Left ventricle myocardium inferior (tissue), 1 donor: ENCODE measurements around the gene ACOXL. TPM values are rescaled to one million over a fixed set of nuclear protein-coding genes. Genes with fewer than 3 reads are reported as not detected.

Source experiments
- DNase-seq: peaks from one replicate; pipeline ENCODE4 v3.0.0-alpha.2; 2020
- H3K27ac ChIP-seq: fragments of 200-600 bp; replicated peaks from 2 replicates; pipeline ENCODE4 v1.8.0; 2021
- H3K27me3 ChIP-seq: fragments of 200-600 bp; 2 replicates; pipeline ENCODE4 v1.8.0; 2021; ENCODE audit warnings: low read depth
- H3K36me3 ChIP-seq: fragments of 200-600 bp; 2 replicates; pipeline ENCODE4 v1.8.0; 2021
- H3K4me1 ChIP-seq: fragments of 200-600 bp; 2 replicates; pipeline ENCODE4 v1.8.0; 2021
- H3K4me3 ChIP-seq: fragments of 200-600 bp; 2 replicates; pipeline ENCODE4 v1.8.0; 2021; ENCODE audit warnings: mild to moderate bottlenecking, moderate library complexity
- H3K9me3 ChIP-seq: fragments of 200-600 bp; replicated peaks from 2 replicates; pipeline ENCODE4 v1.8.0; 2021
- intact Hi-C: fragments of 100-400 bp; cut with micrococcal nuclease; formaldehyde crosslinking; loops from one replicate; pipeline ENCODE4 v1.11.0; 2022
- total RNA-seq: library from RNA; stranded (reverse); fragmentation: NEBNext Ultra II Directional; extraction: Animal tissue kit (Norgen Biotek cat#: 25700); gene quantifications from one replicate; pipeline ENCODE4 v1.2.1, GENCODE V29; 2021
- TF ChIP-seq, protein P1 (sequence below): fragments of 200-600 bp; IDR thresholded peaks from 2 replicates; pipeline ENCODE4 v1.8.0; 2021; ENCODE audit warnings: antibody characterized with exemption, mild to moderate bottlenecking, borderline replicate concordance
- donor health status: DM: no; HTN: yes; CAD: no; lungs with severe emphysema.

ACOXL gene
- total RNA-seq, 1 donor from 2014 or later = not detected

DNA sequence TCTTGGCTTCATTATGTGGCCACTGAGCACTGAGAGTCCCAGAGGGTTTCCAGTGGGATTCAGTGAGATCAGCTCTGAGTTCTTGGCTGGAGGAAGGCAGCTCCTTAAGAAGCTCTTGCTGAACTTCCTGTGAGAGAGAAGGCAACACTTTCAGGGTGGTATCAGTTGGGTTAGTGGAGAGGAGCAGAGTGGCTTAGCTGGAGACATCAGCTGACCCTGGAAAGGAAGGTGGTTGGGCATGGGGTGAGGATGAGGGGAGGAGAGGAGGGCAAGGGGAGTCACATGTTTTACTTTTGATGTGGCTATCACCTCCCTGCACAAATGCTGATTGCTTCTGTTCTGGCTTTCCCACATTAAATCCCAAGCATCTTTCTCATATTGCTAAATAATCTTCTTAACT is 95.1 kb downstream of the ACOXL start:
- Histone ChIP-seq H3K27me3 (peaks cover 31% of the 10 kb centered on the region), H3K9me3 (peaks cover 24% of the 10 kb centered on the region), H3K4me1 (no peaks in the 10 kb centered on the region), H3K36me3 (no peaks in the 10 kb centered on the region), H3K27ac (no peak overlapping the region), H3K4me3 (no peak overlapping the region)
- intact Hi-C loops = no loop called here
- DNase-seq = no peak
- TF ChIP-seq, protein P1, sequence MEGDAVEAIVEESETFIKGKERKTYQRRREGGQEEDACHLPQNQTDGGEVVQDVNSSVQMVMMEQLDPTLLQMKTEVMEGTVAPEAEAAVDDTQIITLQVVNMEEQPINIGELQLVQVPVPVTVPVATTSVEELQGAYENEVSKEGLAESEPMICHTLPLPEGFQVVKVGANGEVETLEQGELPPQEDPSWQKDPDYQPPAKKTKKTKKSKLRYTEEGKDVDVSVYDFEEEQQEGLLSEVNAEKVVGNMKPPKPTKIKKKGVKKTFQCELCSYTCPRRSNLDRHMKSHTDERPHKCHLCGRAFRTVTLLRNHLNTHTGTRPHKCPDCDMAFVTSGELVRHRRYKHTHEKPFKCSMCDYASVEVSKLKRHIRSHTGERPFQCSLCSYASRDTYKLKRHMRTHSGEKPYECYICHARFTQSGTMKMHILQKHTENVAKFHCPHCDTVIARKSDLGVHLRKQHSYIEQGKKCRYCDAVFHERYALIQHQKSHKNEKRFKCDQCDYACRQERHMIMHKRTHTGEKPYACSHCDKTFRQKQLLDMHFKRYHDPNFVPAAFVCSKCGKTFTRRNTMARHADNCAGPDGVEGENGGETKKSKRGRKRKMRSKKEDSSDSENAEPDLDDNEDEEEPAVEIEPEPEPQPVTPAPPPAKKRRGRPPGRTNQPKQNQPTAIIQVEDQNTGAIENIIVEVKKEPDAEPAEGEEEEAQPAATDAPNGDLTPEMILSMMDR = no peak

DNA sequence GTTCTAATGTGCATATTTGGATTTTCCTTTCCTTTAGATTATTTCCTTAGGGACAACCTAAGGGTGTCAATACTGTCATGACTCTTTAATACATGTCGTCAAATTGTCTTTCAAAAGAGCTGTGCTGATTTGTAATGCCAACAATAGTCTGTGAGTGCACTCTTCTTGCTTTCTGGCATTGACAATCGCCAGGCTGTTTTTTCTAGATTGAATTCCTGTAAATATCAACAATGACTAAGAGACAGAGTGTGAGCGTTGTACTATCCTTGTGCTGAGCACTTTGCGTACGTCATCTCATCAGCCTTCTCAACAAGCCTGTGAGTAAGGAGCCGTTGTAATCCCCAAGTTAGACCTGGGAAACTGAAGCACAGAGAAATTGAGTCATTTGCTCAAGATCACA is 96.0 kb downstream of the ACOXL start:
- Histone ChIP-seq H3K9me3 (peaks cover 21% of the 10 kb centered on the region), H3K36me3 (no peaks in the 10 kb centered on the region), H3K4me3 (no peak overlapping the region), H3K27ac (no peak overlapping the region), H3K27me3 (peaks cover 33% of the 10 kb centered on the region), H3K4me1 (no peaks in the 10 kb centered on the region)
- TF ChIP-seq, protein P1 = no peak
- no peak for DNase-seq
- intact Hi-C loops = no loop called here

DNA sequence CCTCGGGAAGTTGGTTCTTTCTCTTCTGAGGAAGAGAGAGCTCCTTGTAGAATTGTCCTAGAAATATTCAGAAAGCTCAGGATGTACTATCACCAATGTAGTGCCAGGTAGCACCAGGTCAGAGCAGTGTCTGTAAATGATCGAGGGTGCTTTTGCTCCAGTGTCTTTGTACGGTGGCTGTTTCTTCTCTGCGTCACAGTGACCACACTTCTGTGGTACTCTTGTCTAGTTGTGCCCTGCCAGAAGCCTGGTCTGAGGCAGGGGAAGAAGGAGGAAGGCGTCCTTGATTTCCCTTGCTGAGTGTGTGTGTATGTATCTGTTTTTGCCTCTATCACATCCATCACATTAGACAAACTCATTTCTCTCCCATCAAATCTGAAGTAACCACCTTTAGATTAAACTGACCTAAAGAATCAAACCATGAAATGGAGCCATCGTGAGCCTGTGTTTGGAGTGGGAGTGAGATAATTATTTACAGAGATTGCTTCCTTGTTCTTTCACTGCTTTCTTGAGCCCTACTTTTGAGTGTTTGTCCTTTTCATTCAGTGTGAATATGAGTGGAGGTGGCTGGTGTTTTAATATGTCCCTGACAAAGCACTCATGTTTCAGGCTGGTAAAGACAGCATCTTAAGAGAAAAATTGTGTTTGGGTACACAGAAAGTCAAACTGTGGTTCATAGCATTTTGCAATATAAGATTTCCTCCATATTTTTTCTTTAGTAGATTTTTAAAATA is 97.2 kb downstream of the ACOXL start:
- Histone ChIP-seq H3K36me3 (no peaks in the 10 kb centered on the region), H3K4me3 (no peak overlapping the region), H3K9me3 (peaks cover 8% of the 10 kb centered on the region), H3K27ac (no peak overlapping the region), H3K4me1 (no peaks in the 10 kb centered on the region), H3K27me3 (peaks cover 34% of the 10 kb centered on the region)
- intact Hi-C loops = no loop called here
- DNase-seq = no peak
- TF ChIP-seq, protein P1 = no peak

DNA sequence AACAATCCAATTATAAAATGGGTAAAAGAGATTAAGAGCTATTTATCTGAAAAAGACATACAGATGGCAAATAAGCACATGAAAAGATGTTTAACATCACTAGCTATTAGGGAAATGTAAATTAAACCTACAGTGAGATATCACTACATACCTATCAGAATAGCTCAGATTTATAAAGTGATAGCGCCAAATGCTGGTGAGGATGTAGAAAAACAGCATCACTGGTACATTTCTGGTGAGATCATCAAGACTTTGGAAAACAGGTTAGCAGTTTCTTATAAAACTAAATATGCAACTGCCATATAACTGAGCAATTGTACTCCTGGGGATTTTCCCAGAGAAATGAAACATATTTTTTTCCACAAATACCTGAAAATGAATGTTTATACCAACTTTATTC is 100.4 kb downstream of the ACOXL start:
- Histone ChIP-seq H3K27me3 (peaks cover 44% of the 10 kb centered on the region), H3K27ac (no peak overlapping the region), H3K4me1 (no peaks in the 10 kb centered on the region), H3K36me3 (no peaks in the 10 kb centered on the region), H3K4me3 (no peak overlapping the region), H3K9me3 (no peaks in the 10 kb centered on the region)
- TF ChIP-seq, protein P1 = no peak
- DNase-seq = no peak
- intact Hi-C loops = no loop called here

DNA sequence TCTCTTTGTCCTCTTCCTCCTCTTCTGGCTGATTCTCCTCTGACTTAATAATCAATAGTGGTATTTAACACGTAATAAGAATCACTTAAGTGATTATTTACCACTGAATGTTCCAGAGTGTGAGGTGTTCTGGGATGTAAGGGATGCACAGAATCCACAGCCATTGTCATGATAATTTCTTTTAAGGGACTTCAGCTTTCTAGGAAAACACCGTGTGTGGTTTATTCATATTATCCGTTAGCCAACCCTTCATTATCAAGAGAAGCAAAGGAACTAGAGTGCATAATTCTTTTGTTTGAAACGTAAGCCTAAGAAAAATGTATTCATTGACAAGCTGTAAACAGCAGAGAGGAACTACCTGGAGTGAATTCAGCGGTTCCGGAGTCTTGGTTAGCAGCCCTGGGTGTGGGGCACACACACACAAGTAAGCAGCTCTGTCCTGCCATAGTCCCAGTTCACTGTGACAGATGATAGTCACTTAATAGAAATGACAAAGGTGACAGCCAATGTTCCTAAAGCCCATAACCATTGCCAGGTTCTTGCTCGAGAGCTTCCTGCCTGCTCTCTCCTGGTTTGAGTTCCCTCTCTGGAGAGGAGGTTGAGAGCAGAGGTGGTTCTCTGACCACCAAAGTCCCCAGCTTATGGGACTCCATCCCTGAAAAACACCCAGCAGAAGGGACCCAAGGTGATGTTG is 101.9 kb downstream of the ACOXL start:
- no peak for DNase-seq
- intact Hi-C loops = no loop called here

More for the DNA sequence above, 101.9 kb downstream of the ACOXL start:
- Histone ChIP-seq H3K4me1 (no peaks in the 10 kb centered on the region), H3K36me3 (no peaks in the 10 kb centered on the region), H3K9me3 (no peaks in the 10 kb centered on the region), H3K27me3 (peaks cover 54% of the 10 kb centered on the region), H3K4me3 (no peak overlapping the region), H3K27ac (no peak overlapping the region)
- TF ChIP-seq, protein P1 = no peak
